GM12801 (cell line): ENCODE results near the gene ADAM19.

Experiments used
- TF ChIP-seq, protein P1 (sequence below): IDR thresholded peaks from one replicate; pipeline ENCODE4 v1.5.1; 2011; ENCODE audit warnings: control low read depth; ENCODE audit not compliant: insufficient read length; ENCODE audit errors: extremely low read depth

Gene ADAM19

DNA sequence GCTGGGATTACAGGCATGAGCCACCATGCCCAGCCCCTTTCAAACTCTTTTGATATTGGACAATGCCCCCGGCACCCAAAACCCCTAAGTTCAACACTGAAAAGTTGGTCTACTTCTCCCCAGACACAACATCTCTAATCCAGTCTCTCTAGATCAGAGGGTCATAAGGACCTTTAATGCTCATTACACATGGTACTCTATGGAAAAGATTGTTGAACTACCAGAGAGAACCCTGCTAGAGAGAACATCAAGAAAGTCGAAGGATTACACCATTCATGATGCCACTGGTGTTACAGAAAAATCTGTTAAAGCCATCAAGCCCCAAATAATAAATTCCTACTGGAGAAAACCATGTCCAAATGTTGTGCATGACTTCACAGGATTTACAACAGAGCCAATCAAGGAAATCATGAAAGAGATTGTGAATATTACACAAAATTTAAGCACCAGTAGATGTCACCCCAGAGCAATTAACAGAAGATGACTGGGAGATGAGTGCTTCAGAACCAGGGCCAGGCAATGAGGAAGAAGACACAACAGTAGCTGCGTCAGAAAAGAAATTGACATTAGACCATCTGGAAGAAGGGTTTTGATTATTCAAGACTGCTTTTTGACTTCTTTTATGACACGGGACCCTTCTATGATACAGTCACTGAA, 143.9 kb downstream of the ADAM19 start:
- TF ChIP-seq, protein P1, sequence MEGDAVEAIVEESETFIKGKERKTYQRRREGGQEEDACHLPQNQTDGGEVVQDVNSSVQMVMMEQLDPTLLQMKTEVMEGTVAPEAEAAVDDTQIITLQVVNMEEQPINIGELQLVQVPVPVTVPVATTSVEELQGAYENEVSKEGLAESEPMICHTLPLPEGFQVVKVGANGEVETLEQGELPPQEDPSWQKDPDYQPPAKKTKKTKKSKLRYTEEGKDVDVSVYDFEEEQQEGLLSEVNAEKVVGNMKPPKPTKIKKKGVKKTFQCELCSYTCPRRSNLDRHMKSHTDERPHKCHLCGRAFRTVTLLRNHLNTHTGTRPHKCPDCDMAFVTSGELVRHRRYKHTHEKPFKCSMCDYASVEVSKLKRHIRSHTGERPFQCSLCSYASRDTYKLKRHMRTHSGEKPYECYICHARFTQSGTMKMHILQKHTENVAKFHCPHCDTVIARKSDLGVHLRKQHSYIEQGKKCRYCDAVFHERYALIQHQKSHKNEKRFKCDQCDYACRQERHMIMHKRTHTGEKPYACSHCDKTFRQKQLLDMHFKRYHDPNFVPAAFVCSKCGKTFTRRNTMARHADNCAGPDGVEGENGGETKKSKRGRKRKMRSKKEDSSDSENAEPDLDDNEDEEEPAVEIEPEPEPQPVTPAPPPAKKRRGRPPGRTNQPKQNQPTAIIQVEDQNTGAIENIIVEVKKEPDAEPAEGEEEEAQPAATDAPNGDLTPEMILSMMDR = no peak
